HepG2 (cell line): ENCODE measurements around the gene CEP131. TPM values are rescaled to one million over a fixed set of nuclear protein-coding genes. Genes with fewer than 3 reads are reported as not detected.
A peak's percentile ranks its signal among the peaks of the same experiment; 100 is the strongest.

Source experiments
- EP300 ChIP-seq, 3 experiments: sonication (generic) in 1 of 3; formaldehyde crosslinking in 1 of 3; IDR thresholded peaks; 2 replicates each; pipeline versions ENCODE4 v1.5.1 to v1.6.1; 2011 to 2020; ENCODE audit warnings: low read depth in 2 of 3, low read length in 2 of 3, borderline replicate concordance in 1 of 3, improper control_type of control experiment in 1 of 3, mild to moderate bottlenecking in 1 of 3, missing genetic modification reagents in 1 of 3, moderate library complexity in 1 of 3
- HOXA3 ChIP-seq: sonication (generic); formaldehyde crosslinking; IDR thresholded peaks from 2 replicates; pipeline ENCODE4 v1.5.0; 2020; ENCODE audit warnings: missing genetic modification reagents
- MED1 ChIP-seq: sonication (generic); formaldehyde crosslinking; IDR thresholded peaks from 2 replicates; pipeline ENCODE4 v1.4.0; 2020; ENCODE audit warnings: missing genetic modification reagents
- NFKB2 ChIP-seq: sonication (generic); formaldehyde crosslinking; IDR thresholded peaks from 2 replicates; pipeline ENCODE4 v1.4.0; 2020; ENCODE audit warnings: missing genetic modification reagents, borderline replicate concordance
- RAD21 ChIP-seq: fragments of 450-650 bp; formaldehyde crosslinking; IDR thresholded peaks from 2 replicates; pipeline ENCODE4 v1.5.0; 2020; ENCODE audit warnings: mild to moderate bottlenecking
- RARA ChIP-seq: IDR thresholded peaks from 2 replicates; pipeline ENCODE4 v1.6.1; 2016; ENCODE audit warnings: missing genetic modification reagents, missing compliant biosample characterization
- SMAD9 ChIP-seq: sonication (generic); formaldehyde crosslinking; IDR thresholded peaks from 2 replicates; pipeline ENCODE4 v1.5.1; 2020; ENCODE audit warnings: mild to moderate bottlenecking, missing genetic modification reagents
- SP2 ChIP-seq: sonication (generic); formaldehyde crosslinking; IDR thresholded peaks from 2 replicates; pipeline ENCODE4 v1.5.1; 2020; ENCODE audit warnings: mild to moderate bottlenecking, missing genetic modification reagents
- TOPORS ChIP-seq: sonication (generic); formaldehyde crosslinking; IDR thresholded peaks from 2 replicates; pipeline ENCODE4 v1.8.0; 2023; ENCODE audit warnings: mild to moderate bottlenecking, missing genetic modification reagents
- ZFP90 ChIP-seq: sonication (generic); formaldehyde crosslinking; IDR thresholded peaks from 2 replicates; pipeline ENCODE4 v1.8.0; 2022; ENCODE audit warnings: missing genetic modification reagents, mild to moderate bottlenecking, inconsistent platforms, borderline replicate concordance
- ZNF446 ChIP-seq: sonication (generic); formaldehyde crosslinking; IDR thresholded peaks from 2 replicates; pipeline ENCODE4 v1.5.0; 2020; ENCODE audit warnings: mild to moderate bottlenecking, missing genetic modification reagents
- ZNF501 ChIP-seq: sonication (generic); formaldehyde crosslinking; IDR thresholded peaks from 2 replicates; pipeline ENCODE4 v1.5.1; 2020; ENCODE audit warnings: mild to moderate bottlenecking, moderate library complexity, missing genetic modification reagents
- ZNF773 ChIP-seq: sonication (generic); formaldehyde crosslinking; IDR thresholded peaks from 2 replicates; pipeline ENCODE4 v1.4.0; 2020; ENCODE audit warnings: missing genetic modification reagents, borderline replicate concordance
- ZSCAN12 ChIP-seq: sonication (generic); formaldehyde crosslinking; IDR thresholded peaks from 2 replicates; pipeline ENCODE4 v1.9.0; 2021; ENCODE audit warnings: mild to moderate bottlenecking, missing genetic modification reagents
- polyA plus RNA-seq, 8 experiments: library from polyadenylated mRNA; depleted of rRNA in 3 of 8; stranded (reverse) in 7 of 8; unstranded in 1 of 8; fragments of >200 nt; fragmentation: Illumina TruSeq in 4 of 8; extraction: Trizol in 4 of 8; gene quantifications; 2 replicates each; pipeline versions ENCODE4 v1.2.1 to v1.2.3, GENCODE V29; 2011 to 2016; ENCODE audit warnings: low read depth in 4 of 8, missing spikeins in 1 of 8, mixed read lengths in 1 of 8; ENCODE audit not compliant: insufficient read depth in 1 of 8
- total RNA-seq, 5 experiments: library from RNA; depleted of rRNA; stranded (reverse); fragments of >200 nt; fragmentation: Illumina TruSeq; extraction: Trizol; gene quantifications; 2 replicates each; pipeline ENCODE4 v1.2.3, GENCODE V29; 2016; ENCODE audit warnings: low read depth in 1 of 5
- TF ChIP-seq, protein P1 (sequence below): sonication (generic); formaldehyde crosslinking; IDR thresholded peaks from 2 replicates; pipeline ENCODE4 v1.8.1; 2023; ENCODE audit warnings: mild to moderate bottlenecking, missing genetic modification reagents
- TF ChIP-seq, protein P2 (sequence below): sonication (generic); formaldehyde crosslinking; IDR thresholded peaks from 2 replicates; pipeline ENCODE4 v1.4.0; 2020; ENCODE audit warnings: missing genetic modification reagents
- TF ChIP-seq, protein P3 (sequence below): sonication (generic); formaldehyde crosslinking; IDR thresholded peaks from 2 replicates; pipeline ENCODE4 v1.4.0; 2020; ENCODE audit warnings: missing genetic modification reagents, borderline replicate concordance
- TF ChIP-seq, protein P4 (sequence below): sonication (generic); formaldehyde crosslinking; IDR thresholded peaks from 2 replicates; pipeline ENCODE4 v1.5.0; 2020; ENCODE audit warnings: missing genetic modification reagents

CEP131 gene
- total and polyA plus RNA-seq, 2 of the 13 experiments (the other 11 are each of a cell fraction or from before 2014, with no cell fraction given) = 5.0 to 16.8 TPM

DNA sequence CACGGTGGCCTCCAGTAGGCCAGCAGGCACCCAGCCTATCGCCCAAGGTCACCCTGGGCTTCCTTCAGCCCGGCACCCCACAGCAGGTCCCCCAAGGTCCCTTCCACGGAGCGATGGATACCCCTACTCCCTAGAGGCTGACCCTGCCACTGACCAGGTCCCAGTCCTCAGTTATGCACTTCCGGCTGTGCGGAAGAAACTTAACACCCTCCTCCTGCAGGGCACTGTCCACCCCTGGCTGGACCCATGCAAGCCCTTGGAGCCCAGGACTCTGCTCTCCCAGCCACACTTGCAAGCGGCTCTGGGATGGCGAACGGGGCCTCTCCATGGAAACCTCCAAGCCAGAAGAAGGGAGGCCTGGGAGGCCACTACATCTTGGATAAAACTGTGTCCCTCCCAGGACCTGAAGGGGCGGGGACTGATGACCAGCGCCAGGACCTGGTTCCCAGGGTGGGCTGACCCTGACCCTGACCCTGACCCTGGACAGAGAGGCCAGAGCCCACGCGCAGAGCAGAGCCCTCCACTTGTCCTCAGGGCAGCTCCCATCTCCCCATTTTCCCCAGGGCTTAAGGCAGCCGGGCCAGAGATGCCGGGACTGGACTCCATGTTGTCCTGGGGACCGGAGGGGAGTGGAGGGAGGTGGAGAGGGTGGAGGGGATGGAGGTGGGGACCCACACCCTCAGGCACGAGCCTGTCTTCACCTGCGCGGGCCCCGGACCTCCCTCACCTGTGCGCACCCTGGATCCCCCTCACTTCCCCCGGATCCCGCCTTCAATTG lies 734 bp downstream of the CEP131 start (continued):
- TF ChIP-seq, protein P1, sequence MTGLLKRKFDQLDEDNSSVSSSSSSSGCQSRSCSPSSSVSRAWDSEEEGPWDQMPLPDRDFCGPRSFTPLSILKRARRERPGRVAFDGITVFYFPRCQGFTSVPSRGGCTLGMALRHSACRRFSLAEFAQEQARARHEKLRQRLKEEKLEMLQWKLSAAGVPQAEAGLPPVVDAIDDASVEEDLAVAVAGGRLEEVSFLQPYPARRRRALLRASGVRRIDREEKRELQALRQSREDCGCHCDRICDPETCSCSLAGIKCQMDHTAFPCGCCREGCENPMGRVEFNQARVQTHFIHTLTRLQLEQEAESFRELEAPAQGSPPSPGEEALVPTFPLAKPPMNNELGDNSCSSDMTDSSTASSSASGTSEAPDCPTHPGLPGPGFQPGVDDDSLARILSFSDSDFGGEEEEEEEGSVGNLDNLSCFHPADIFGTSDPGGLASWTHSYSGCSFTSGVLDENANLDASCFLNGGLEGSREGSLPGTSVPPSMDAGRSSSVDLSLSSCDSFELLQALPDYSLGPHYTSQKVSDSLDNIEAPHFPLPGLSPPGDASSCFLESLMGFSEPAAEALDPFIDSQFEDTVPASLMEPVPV (CRISPR knock-in tag) = no peak; the same call in 1 of the 2 replicates
- TF ChIP-seq ZNF773 (CRISPR knock-in tag) (peak; percentile 4; the same call in 1 of the 2 replicates), ZNF501 (CRISPR knock-in tag) (0 out of 2 replicates have a peak, but pooled peaks have one; percentile 30), TOPORS (CRISPR knock-in tag) (no peak), ZSCAN12 (CRISPR knock-in tag) (no peak), NFKB2 (CRISPR knock-in tag) (peak; percentile 44; the same call in 1 of the 2 replicates), SMAD9 (CRISPR knock-in tag) (0 out of 2 replicates have a peak, but pooled peaks have one; percentile 49), RAD21 (0 out of 2 replicates have a peak, but pooled peaks have one; percentile 7), RARA (CRISPR knock-in tag) (peak; percentile 70), ZFP90 (CRISPR knock-in tag) (0 out of 2 replicates have a peak, but pooled peaks have one; percentile 21), MED1 (0 out of 2 replicates have a peak, but pooled peaks have one; percentile 35), EP300 (IDR thresholded peaks at IDR 0.05; ENCODE audit: low read depth in 2 of 2, low read length in 2 of 2) (no peak), EP300 (CRISPR knock-in tag; IDR thresholded peaks at IDR 0.05; ENCODE audit: borderline replicate concordance) (no peak), SP2 (CRISPR knock-in tag) (peak; percentile 56; the same call in 1 of the 2 replicates), ZNF446 (CRISPR knock-in tag) (no peak; the same call in 1 of the 2 replicates), HOXA3 (CRISPR knock-in tag) (0 out of 2 replicates have a peak, but pooled peaks have one; percentile 9)
- TF ChIP-seq, protein P2, sequence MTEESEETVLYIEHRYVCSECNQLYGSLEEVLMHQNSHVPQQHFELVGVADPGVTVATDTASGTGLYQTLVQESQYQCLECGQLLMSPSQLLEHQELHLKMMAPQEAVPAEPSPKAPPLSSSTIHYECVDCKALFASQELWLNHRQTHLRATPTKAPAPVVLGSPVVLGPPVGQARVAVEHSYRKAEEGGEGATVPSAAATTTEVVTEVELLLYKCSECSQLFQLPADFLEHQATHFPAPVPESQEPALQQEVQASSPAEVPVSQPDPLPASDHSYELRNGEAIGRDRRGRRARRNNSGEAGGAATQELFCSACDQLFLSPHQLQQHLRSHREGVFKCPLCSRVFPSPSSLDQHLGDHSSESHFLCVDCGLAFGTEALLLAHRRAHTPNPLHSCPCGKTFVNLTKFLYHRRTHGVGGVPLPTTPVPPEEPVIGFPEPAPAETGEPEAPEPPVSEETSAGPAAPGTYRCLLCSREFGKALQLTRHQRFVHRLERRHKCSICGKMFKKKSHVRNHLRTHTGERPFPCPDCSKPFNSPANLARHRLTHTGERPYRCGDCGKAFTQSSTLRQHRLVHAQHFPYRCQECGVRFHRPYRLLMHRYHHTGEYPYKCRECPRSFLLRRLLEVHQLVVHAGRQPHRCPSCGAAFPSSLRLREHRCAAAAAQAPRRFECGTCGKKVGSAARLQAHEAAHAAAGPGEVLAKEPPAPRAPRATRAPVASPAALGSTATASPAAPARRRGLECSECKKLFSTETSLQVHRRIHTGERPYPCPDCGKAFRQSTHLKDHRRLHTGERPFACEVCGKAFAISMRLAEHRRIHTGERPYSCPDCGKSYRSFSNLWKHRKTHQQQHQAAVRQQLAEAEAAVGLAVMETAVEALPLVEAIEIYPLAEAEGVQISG (CRISPR knock-in tag) = 0 out of 2 replicates have a peak, but pooled peaks have one; percentile 22
- TF ChIP-seq, protein P3, sequence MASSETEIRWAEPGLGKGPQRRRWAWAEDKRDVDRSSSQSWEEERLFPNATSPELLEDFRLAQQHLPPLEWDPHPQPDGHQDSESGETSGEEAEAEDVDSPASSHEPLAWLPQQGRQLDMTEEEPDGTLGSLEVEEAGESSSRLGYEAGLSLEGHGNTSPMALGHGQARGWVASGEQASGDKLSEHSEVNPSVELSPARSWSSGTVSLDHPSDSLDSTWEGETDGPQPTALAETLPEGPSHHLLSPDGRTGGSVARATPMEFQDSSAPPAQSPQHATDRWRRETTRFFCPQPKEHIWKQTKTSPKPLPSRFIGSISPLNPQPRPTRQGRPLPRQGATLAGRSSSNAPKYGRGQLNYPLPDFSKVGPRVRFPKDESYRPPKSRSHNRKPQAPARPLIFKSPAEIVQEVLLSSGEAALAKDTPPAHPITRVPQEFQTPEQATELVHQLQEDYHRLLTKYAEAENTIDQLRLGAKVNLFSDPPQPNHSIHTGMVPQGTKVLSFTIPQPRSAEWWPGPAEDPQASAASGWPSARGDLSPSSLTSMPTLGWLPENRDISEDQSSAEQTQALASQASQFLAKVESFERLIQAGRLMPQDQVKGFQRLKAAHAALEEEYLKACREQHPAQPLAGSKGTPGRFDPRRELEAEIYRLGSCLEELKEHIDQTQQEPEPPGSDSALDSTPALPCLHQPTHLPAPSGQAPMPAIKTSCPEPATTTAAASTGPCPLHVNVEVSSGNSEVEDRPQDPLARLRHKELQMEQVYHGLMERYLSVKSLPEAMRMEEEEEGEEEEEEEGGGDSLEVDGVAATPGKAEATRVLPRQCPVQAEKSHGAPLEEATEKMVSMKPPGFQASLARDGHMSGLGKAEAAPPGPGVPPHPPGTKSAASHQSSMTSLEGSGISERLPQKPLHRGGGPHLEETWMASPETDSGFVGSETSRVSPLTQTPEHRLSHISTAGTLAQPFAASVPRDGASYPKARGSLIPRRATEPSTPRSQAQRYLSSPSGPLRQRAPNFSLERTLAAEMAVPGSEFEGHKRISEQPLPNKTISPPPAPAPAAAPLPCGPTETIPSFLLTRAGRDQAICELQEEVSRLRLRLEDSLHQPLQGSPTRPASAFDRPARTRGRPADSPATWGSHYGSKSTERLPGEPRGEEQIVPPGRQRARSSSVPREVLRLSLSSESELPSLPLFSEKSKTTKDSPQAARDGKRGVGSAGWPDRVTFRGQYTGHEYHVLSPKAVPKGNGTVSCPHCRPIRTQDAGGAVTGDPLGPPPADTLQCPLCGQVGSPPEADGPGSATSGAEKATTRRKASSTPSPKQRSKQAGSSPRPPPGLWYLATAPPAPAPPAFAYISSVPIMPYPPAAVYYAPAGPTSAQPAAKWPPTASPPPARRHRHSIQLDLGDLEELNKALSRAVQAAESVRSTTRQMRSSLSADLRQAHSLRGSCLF = no peak
- TF ChIP-seq, protein P4, sequence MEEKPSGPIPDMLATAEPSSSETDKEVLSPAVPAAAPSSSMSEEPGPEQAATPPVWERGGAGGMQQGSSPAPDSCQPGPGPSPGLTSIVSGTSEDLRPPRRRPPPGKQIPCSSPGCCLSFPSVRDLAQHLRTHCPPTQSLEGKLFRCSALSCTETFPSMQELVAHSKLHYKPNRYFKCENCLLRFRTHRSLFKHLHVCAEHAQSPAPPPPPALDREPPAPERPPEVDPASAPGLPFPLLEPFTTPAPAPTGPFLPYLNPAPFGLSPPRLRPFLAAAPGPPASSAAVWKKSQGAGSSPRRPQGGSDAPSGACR (CRISPR knock-in tag) = peak; percentile 5; the same call in 1 of the 2 replicates
